Adrenal gland (tissue), 5 donors: ENCODE results near the gene ELMOD3.

Source experiments
- POLR2A ChIP-seq, 2 donors: fragments of 450-650 bp; IDR thresholded peaks; one replicate each; pipeline ENCODE4 v1.6.1; 2017; ENCODE audit warnings: antibody characterized with exemption in 2 of 2, mild to moderate bottlenecking in 2 of 2, moderate library complexity in 1 of 2
- TF ChIP-seq, protein P1 (sequence below), 6 experiments: fragments of 450-650 bp in 4 of 6; fragments of 200-600 bp in 2 of 6; sonication (generic) in 1 of 6; IDR thresholded peaks; 1 replicate in 5 of 6; 2 replicates in 1 of 6; pipeline versions ENCODE4 v1.5.1 to v1.8.0; 2016 to 2021; ENCODE audit warnings: antibody characterized with exemption in 6 of 6, mild to moderate bottlenecking in 2 of 6, moderate library complexity in 1 of 6
- donor health status: DM: no; HTN: no; CAD: no.

DNA sequence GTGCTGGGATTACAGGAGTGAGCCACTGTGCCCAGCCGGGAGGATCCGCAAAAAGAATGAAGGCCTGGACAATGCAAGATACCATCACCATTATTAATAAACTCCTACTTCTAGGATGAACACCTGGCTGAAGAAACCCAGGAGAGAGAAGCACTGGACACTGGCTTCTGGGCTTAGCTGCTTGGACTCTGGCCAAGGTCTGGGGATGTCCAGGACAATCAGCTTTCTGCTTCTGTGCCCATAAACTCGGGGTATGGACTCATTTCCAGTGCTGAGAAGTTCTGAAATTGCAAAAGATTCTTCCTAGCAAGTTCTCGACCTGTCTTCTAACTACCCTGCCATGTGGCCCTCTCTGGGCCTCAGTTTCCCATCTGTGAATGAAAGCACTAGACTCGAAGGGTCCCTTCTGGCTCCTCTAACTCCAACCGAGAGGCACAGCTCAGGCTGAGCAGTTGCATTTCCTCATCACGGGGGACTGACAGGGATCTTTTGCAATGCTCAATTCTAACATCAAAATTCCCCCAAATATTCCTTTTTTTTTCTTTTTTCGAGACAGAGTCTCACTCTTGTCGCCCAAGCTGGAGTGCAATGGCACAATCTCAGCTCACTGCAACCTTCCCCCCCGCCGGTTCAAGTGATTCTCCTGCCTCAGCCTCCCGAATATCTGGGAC is 61.5 kb downstream of the ELMOD3 start:
- TF ChIP-seq, protein P1, sequence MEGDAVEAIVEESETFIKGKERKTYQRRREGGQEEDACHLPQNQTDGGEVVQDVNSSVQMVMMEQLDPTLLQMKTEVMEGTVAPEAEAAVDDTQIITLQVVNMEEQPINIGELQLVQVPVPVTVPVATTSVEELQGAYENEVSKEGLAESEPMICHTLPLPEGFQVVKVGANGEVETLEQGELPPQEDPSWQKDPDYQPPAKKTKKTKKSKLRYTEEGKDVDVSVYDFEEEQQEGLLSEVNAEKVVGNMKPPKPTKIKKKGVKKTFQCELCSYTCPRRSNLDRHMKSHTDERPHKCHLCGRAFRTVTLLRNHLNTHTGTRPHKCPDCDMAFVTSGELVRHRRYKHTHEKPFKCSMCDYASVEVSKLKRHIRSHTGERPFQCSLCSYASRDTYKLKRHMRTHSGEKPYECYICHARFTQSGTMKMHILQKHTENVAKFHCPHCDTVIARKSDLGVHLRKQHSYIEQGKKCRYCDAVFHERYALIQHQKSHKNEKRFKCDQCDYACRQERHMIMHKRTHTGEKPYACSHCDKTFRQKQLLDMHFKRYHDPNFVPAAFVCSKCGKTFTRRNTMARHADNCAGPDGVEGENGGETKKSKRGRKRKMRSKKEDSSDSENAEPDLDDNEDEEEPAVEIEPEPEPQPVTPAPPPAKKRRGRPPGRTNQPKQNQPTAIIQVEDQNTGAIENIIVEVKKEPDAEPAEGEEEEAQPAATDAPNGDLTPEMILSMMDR (IDR thresholded peaks at IDR 0.05) = no peak
- TF ChIP-seq POLR2A (IDR thresholded peaks at IDR 0.05) = no peak
